ENCODE measurements around the gene MED12L. TPM values are rescaled to one million over a fixed set of nuclear protein-coding genes. Genes with fewer than 3 reads are reported as not detected.

MED12L gene
- total RNA-seq, 2 experiments from 2014 or later, result 12.6 to 32.7 TPM

DNA sequence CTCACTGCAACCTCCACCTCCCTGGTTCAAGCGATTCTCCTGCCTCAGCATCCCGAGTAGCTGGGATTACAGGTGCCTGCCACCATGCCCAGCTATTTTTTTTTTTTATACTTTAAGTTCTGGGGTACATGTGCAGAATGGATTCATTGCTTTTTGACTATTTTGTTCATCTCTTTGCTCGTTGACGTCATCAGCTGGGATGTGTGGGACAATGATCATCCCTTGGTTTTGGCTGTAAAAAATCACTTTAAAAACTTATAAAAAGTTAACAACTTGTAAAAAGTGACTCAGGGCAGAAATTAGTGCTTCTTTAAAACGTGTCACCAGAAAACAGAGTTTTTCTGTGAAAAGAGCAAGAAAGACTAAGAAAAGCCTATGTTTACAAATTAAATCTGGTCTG is 337.6 kb downstream of the MED12L start:
- no peaks in the 10 kb centered on the region for H4K20me1 ChIP-seq (ENCODE audit: insufficient read depth, low read length)
- no peaks in the 10 kb centered on the region for H3K9me2 ChIP-seq (ENCODE audit: insufficient read depth, low read length)
- H3K4me1 ChIP-seq (ENCODE audit: insufficient read depth, low read length, poor library complexity, severe bottlenecking), result peaks cover 16% of the 10 kb centered on the region
- intact Hi-C loops (cut with micrococcal nuclease; ENCODE audit: unreplicated experiment), result no loop called here
- DNase-seq (ENCODE audit: low spot score), result no peak
- CTCF ChIA-PET (ENCODE audit: unreplicated experiment), result no interaction called here
- no peak overlapping the region for H2AFZ ChIP-seq (ENCODE audit: low read length)
- no peak overlapping the region for H3K4me3 ChIP-seq (ENCODE audit: low read depth, low read length, poor library complexity, severe bottlenecking)
- no peak overlapping the region for H3K27ac ChIP-seq (ENCODE audit: low read depth, low read length, poor library complexity, severe bottlenecking)
- POLR2A ChIA-PET, result interaction anchor here (0.7 to 1.7 kb wide), 3 partner anchors 9 to 18 kb away, joined by 3 to 10 read pairs (median 4); no protein-coding TSS in a partner anchor
- no peaks in the 10 kb centered on the region for H3K9me3 ChIP-seq (ENCODE audit: low read length)
- no peak overlapping the region for H3K4me2 ChIP-seq (ENCODE audit: low read length)
- no TSS peak for BruUV-seq (replicated peaks)
- TF ChIP-seq, protein P1, sequence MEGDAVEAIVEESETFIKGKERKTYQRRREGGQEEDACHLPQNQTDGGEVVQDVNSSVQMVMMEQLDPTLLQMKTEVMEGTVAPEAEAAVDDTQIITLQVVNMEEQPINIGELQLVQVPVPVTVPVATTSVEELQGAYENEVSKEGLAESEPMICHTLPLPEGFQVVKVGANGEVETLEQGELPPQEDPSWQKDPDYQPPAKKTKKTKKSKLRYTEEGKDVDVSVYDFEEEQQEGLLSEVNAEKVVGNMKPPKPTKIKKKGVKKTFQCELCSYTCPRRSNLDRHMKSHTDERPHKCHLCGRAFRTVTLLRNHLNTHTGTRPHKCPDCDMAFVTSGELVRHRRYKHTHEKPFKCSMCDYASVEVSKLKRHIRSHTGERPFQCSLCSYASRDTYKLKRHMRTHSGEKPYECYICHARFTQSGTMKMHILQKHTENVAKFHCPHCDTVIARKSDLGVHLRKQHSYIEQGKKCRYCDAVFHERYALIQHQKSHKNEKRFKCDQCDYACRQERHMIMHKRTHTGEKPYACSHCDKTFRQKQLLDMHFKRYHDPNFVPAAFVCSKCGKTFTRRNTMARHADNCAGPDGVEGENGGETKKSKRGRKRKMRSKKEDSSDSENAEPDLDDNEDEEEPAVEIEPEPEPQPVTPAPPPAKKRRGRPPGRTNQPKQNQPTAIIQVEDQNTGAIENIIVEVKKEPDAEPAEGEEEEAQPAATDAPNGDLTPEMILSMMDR (conservative IDR thresholded peaks at IDR 0.05; ENCODE audit: low read length), result no peak
- no peak for TF ChIP-seq EZH2phosphoT487 (IDR thresholded peaks at IDR 0.05; ENCODE audit: borderline replicate concordance, low read depth, low read length)
- H3K79me2 ChIP-seq (ENCODE audit: insufficient read depth, low read depth, low read length), result no peaks in the 10 kb centered on the region
- no peaks in the 10 kb centered on the region for H3K36me3 ChIP-seq (ENCODE audit: insufficient read depth, low read length)

DNA sequence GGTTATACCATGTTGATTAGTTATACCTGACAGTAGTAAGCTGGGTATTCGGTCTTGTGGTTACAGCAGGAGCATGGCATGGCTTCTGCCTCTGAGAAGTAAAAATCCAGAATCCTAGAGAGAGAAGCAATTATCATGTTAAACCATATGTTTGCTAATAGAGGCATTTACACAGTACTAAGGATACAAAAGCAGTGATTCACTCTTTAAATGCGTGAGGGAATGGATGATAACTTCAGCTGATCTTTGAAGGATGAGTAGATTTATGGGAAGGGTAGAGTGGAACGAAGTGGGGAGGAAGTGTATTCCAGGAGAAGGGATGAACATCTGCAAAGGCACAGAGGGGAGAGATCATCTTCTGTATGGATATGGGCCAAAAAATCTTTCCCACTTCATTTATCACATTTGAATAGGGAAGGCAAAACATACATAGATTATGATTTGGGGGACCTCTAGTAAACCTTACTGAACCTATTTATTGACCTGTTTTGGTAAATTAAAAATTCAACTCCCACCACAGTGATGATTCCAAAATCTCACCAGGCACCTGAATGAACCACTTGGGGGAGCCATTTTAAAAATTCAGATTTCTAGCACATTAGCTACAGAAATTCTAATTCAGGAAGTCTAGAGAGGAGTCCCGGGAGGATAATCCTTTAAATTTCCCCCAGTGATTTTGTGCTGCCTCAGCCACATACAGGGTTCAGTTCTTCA is 340.3 kb downstream of the MED12L start:
- ChIA-PET CTCF (ENCODE audit: unreplicated experiment) (no interaction called here), POLR2A (interaction anchor here (0.7 to 1.5 kb wide), 4 partner anchors 17 to 43 kb away, joined by 3 to 5 read pairs (median 3); no protein-coding TSS in a partner anchor)
- intact Hi-C loops (cut with micrococcal nuclease; ENCODE audit: unreplicated experiment), result loop anchor here (5.0 kb wide), 1 partner anchor 43 kb away; the partner anchor contains the start of gene P2RY12
- no peaks in the 10 kb centered on the region for H4K20me1 ChIP-seq (ENCODE audit: insufficient read depth, low read length)
- H3K4me1 ChIP-seq (ENCODE audit: insufficient read depth, low read length, poor library complexity, severe bottlenecking), result peaks cover 16% of the 10 kb centered on the region
- DNase-seq (ENCODE audit: low spot score), result no peak
- H3K4me2 ChIP-seq (ENCODE audit: low read length), result peak overlapping the region; percentile 60
- peak overlapping the region; percentile 55 for H2AFZ ChIP-seq (ENCODE audit: low read length)
- H3K36me3 ChIP-seq (ENCODE audit: insufficient read depth, low read length), result 0 out of 2 replicates have a peak, but pooled peaks cover 4% of the 10 kb centered on the region
- H3K27ac ChIP-seq (ENCODE audit: low read depth, low read length, poor library complexity, severe bottlenecking), result peak overlapping the region; percentile 29
- no peaks in the 10 kb centered on the region for H3K9me3 ChIP-seq (ENCODE audit: low read length)
- no peaks in the 10 kb centered on the region for H3K79me2 ChIP-seq (ENCODE audit: insufficient read depth, low read depth, low read length)
- peak overlapping the region; percentile 32 for H3K4me3 ChIP-seq (ENCODE audit: low read depth, low read length, poor library complexity, severe bottlenecking)
- H3K9me2 ChIP-seq (ENCODE audit: insufficient read depth, low read length), result no peaks in the 10 kb centered on the region
- no peak for TF ChIP-seq EZH2phosphoT487 (IDR thresholded peaks at IDR 0.05; ENCODE audit: borderline replicate concordance, low read depth, low read length)
- TF ChIP-seq, protein P1 (conservative IDR thresholded peaks at IDR 0.05; ENCODE audit: low read length), result peak; percentile 91
- no TSS peak for BruUV-seq (replicated peaks)

DNA sequence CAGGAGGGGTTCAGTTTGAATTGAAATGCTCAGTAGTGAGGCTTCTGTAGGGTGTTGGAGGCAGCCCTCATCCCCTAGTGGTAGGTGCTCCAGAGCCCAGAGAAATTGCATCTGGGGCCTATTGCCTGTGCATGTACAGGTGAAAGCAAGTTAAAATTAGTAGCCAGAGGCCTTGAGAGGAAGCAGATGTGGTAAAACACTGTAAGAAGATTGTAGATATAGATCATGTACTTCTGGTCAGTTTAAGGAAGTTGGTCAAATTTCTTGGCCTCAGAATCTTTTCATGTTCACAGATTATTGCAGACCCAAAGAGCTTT is 340.8 kb downstream of the MED12L start:
- ChIA-PET CTCF (ENCODE audit: unreplicated experiment) (interaction anchor here (0.6 to 1.2 kb wide), 2 partner anchors 47 to 447 kb away, joined by 3 read pairs; partner anchors contain the start of gene SUCNR1), POLR2A (interaction anchor here (0.7 to 1.5 kb wide), 5 partner anchors 18 to 43 kb away, joined by 3 to 5 read pairs (median 3); partner anchors contain the start of gene P2RY12)
- H3K79me2 ChIP-seq (ENCODE audit: insufficient read depth, low read depth, low read length), result no peaks in the 10 kb centered on the region
- no peaks in the 10 kb centered on the region for H4K20me1 ChIP-seq (ENCODE audit: insufficient read depth, low read length)
- H3K9me3 ChIP-seq (ENCODE audit: low read length), result no peaks in the 10 kb centered on the region
- peak overlapping the region; percentile 55 for H2AFZ ChIP-seq (ENCODE audit: low read length)
- H3K4me2 ChIP-seq (ENCODE audit: low read length), result peak overlapping the region; percentile 60
- TF ChIP-seq, protein P1 (conservative IDR thresholded peaks at IDR 0.05; ENCODE audit: low read length), result peak; percentile 72
- TF ChIP-seq EZH2phosphoT487 (IDR thresholded peaks at IDR 0.05; ENCODE audit: borderline replicate concordance, low read depth, low read length), result no peak
- peak overlapping the region; percentile 29 for H3K27ac ChIP-seq (ENCODE audit: low read depth, low read length, poor library complexity, severe bottlenecking)
- peak; percentile 52 for DNase-seq (ENCODE audit: low spot score)
- H3K4me1 ChIP-seq (ENCODE audit: insufficient read depth, low read length, poor library complexity, severe bottlenecking), result peaks cover 16% of the 10 kb centered on the region
- intact Hi-C loops (cut with micrococcal nuclease; ENCODE audit: unreplicated experiment), result loop anchor here (5.0 kb wide), 1 partner anchor 44 kb away; the partner anchor contains the start of gene P2RY12
- peak overlapping the region; percentile 32 for H3K4me3 ChIP-seq (ENCODE audit: low read depth, low read length, poor library complexity, severe bottlenecking)
- BruUV-seq (replicated peaks), result no TSS peak
- 0 out of 2 replicates have a peak, but pooled peaks cover 4% of the 10 kb centered on the region for H3K36me3 ChIP-seq (ENCODE audit: insufficient read depth, low read length)
- no peaks in the 10 kb centered on the region for H3K9me2 ChIP-seq (ENCODE audit: insufficient read depth, low read length)

All from OCI-LY7 (cell line).